GM18870 (cell line): Measurements from ENCODE around the gene STON1.
"Not testable (repeated sequence)": the region's sequence is repeated elsewhere in the genome, so short reads cannot be mapped to it uniquely, and the experiment has no call there.

Source experiments
- ATAC-seq: cut with Tn5 transposase; IDR thresholded peaks from one replicate; pipeline ENCODE4 v1.9.1; 2021; ENCODE audit warnings: moderate library complexity; ENCODE audit not compliant: unreplicated experiment

Gene STON1

GRCh38 chr2:48528431-48528830 is 1.5 kb upstream of the STON1 start:
- no peak for ATAC-seq

DNA sequence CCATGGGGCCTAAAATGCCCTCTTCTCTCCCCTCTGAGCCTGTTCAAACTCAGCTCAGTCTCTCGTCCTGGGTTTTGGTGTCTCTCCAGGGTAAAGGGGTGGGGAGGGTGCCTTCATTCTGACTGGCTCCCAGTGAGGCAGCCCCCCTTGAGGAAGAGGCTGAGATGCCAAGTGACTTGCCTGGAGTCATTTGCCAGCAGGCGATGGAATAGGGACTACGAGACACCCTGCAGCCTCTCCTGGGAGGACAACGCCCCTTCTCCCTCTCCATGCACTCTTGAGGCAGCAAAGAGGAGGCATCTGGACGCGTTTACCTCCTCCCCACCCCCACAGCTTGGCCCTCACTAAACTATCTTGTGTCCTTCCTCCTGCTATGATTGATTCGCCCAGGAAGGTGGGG is 760 bp upstream of the STON1 start:
- no peak for ATAC-seq

DNA sequence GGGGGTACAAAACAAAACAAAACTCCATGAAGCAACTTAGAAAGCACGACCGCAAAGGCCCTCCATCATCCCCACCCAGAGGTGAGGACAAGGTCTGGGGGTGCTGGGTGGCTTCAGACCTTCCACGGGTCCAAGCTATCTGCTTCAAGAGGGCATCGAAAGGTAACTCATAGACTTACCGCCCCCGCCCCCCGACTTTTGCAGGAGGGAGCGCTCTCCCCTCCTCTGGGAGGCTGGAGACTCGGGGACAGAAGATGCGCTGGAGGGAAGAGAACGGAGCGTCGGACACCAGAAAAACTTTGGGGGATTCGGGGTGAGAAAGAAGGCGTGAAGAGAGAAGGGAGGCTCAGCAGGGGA is 300 bp upstream of the STON1 start:
- ATAC-seq: no peak

- ATAC-seq: no peak
Observed at GRCh38 chr2:48531141-48531648, 1.2 kb downstream of the STON1 start.

GRCh38 chr2:48532174-48532573 is 2.2 kb downstream of the STON1 start:
- no peak for ATAC-seq

GRCh38 chr2:48532824-48533223 is 2.9 kb downstream of the STON1 start:
- ATAC-seq: no peak

DNA sequence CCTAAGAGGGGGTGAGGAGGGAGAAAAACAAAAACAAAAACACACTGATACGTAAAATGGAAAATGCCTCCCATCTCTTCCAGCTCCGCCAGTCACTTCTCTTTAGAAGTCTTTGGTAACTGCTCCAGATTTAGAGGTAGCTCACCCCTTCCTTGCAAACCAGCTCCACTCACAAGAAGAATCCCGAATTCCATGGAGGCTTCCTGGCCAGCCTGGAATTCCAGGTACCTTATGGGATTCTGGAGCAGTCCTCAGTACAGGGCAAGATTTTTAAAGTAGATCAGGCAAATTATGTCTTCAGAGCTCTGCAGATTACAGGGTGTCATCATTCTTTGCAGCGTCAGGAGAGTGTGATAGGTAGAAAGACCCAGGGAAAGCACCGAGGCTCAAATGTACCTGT is 4.8 kb downstream of the STON1 start:
- ATAC-seq: no peak

DNA sequence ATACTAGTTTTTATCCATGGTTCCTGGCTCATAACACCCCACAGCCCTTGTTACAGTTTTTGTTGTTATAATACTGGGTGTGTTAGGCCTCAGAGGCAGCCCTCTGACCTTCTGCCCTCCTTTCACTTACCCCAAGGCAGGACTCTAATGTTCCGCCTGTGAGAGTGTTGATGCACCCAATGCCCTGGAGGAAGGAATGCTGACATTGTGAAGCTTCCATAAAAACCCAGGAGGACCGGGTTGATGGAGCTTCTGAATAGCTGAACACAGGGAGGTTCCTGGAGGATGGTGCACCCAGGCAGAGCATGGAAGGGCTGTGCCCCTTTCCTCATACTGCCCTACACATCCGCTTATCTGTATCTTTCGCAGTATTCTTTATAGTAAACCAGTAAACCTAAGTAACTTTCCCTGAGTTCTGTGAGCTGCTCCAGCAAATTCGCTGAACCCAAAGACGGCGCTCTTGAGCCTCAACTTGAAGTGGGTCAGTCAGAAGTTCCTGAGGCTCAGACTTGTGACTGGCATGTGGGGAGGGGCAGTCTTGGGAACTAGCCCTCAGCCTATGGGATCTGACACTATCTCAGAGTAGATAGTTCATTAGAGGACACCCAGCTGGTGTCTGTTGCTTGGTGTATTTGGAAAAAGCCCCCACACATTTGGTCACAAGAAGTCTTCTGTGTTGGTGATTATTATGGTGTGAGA is 10.4 kb downstream of the STON1 start:
- ATAC-seq: no peak

GRCh38 chr2:48541666-48542389 is 11.9 kb downstream of the STON1 start:
- no peak for ATAC-seq

- ATAC-seq: no peak
Observed at GRCh38 chr2:48543895-48544294, 13.9 kb downstream of the STON1 start.

GRCh38 chr2:48545244-48545643 is 15.3 kb downstream of the STON1 start:
- no peak for ATAC-seq

DNA sequence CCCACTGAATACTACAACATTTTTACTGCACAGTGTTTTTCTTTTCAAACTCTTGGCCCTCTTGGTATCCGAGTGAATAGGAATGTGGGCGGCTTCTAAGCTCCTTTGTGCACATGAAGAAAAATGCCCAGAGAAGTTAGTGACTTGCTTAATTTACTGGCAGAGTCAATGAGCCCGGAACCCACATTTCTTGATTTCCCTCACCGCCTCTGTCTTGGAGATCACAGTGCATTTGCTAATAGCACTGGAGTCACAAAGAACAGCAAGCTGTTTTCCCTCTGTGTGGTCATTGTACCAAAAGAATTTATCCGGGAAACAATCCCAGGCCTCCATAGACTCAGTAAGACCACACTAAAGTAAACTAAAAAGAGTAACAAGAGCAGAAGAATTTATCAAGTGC is 18.9 kb downstream of the STON1 start:
- ATAC-seq: no peak

- no peak for ATAC-seq
Observed at GRCh38 chr2:48549972-48550371, 20.0 kb downstream of the STON1 start.

DNA sequence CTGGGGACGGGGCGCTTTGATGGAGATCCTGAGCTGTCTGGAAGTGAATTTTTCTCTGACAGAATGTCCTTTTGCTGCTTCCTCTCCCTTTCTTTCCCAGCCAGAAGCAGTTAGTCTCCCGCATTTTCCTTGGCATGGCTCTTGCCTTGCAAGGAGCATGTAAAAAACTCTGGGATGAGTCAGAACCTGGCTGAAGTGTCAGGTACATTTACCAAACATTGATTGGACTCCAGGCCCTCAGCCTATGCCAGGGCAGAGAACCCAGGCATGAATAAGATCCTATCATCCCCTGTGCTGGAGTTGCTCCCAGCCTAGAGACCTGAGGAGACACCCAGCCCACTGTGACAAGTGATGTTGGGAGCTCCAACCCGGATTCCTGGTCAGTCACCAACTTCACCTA is 21.6 kb downstream of the STON1 start:
- no peak for ATAC-seq

DNA sequence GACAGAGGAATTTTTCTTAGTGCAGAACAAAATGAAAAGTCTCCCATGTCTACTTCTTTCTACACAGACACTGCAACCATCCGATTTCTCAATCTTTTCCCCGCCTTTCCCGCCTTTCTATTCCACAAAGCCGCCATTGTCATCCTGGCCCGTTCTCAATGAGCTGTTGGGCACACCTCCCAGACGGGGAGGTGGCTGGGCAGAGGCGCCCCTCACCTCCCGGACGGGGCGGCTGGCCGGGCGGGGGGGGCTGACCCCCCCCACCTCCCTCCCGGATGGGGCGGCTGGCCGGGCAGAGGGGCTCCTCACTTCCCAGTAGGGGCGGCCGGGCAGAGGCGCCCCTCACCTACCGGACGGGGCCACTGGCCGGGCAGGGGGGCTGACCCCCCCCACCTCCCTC is 25.1 kb downstream of the STON1 start:
- ATAC-seq: not testable (repeated sequence)

DNA sequence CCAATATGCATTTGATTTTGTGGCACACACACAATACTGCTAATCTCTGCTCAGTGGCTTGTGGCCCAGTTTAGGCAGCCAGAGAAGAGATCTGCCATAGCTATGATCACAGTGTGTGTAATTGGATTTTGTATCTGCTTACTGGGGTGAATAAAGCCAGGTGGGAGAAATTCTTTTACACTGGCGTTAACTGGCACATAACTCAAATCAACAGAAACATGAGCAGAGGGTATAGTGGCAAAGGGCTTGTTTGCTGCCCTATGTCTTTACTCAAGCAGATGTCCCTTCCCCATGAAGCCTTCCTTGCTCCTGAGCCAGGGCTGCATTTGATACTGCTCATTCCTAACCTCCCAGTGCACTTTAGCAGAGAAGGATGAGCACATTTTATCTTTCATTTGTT is 28.5 kb downstream of the STON1 start:
- no peak for ATAC-seq

GRCh38 chr2:48560546-48561209 is 30.7 kb downstream of the STON1 start:
- no peak for ATAC-seq

DNA sequence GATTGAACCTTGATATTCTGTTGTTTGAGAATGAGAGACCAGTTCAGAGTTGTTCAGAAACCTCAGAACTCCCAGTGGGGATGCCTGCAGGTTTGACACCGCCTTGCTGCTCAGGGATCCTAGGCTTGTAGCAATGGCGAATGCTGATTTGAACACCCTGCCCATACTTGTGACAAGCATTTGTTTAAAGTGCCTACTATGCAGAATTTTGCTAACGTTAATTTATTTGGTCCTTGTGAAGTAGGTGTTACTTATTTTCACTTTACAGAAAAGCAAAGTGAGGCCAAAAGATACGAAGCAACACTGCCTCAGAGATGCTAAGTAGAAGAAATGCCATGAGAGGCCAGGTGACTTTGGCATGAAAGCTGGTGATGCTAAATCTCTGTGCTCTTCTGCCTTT is 32.3 kb downstream of the STON1 start:
- ATAC-seq: no peak

- no peak for ATAC-seq
Observed at GRCh38 chr2:48566592-48567310, 36.8 kb downstream of the STON1 start.

DNA sequence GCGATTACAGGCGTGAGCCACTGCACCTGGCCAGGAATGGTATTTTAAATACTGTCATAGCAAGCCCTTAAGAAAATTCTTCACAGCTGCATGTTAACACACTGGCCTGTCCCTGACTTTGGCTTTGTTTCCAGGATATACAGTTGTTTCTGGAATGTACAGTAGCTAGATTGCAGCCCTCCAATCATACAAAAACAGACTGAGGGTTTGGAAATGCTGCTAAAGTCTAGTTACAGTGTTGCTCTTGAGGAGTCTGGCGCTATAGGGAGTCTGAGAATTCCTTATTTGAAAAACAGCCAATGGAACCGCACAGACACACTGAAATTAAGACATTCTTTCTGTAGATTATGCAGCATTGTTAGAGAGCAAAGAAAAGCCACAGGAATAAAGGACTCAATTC is 37.7 kb downstream of the STON1 start:
- no peak for ATAC-seq

DNA sequence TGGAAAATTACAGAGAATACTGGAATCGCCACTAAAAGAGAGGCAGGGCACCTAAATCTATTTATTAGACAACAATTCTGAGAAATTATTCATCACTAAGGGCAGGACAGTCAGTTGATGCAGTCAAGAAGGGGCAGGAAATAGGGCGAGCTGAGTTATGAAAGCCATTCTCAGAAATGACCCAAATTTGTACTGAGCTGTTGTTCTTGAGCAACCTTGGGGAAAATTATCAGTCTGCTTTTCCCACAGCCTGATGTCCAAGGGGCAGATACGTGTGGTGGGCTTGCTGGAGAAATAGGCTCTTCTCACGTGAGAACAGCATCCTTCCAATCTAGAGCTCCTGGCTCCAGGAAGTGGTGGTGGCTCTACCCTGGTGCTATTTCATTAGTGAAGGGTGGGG is 38.6 kb downstream of the STON1 start:
- ATAC-seq: no peak
